ENCODE measurements around the gene AJAP1.

The AJAP1 gene, protein sequence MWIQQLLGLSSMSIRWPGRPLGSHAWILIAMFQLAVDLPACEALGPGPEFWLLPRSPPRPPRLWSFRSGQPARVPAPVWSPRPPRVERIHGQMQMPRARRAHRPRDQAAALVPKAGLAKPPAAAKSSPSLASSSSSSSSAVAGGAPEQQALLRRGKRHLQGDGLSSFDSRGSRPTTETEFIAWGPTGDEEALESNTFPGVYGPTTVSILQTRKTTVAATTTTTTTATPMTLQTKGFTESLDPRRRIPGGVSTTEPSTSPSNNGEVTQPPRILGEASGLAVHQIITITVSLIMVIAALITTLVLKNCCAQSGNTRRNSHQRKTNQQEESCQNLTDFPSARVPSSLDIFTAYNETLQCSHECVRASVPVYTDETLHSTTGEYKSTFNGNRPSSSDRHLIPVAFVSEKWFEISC

GRCh38 chr1:4653796-4654725, at the start of gene AJAP1:
Gene AJAP1 (plus strand): TSS chr1:4654609. CDS start chr1:4655426, 817 bp downstream.
- no peak for DNase-seq (ENCODE audit: low spot score)
- in situ Hi-C loops (cut with MboI; ENCODE audit: low pct_unique_long_range_greater_than_20kb, low sequenced_read_pairs, unreplicated experiment): no loop called here
- no peak for TF ChIP-seq CTCF (IDR thresholded peaks at IDR 0.05; ENCODE audit: extremely low read depth, insufficient read depth, missing control alignments)

DNA sequence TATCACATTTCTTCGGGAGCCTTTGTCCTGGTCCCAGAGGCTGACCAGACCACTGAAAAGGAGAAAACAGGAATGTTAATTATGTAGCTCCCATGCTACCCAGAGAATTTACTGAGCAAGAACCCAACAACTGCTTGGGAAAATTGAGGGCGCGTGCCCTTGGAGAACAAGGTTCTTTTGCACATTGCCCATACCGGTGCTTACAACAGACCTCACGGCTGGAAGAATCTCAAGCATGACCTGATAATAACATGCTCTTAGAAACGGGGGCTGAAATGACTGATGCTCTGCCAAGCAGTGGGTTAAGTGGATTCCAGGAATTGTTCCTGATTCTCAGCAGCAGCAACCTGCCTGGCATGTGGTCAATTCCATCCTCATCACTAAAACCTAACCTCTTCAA, 49.3 kb upstream of the AJAP1 start:
- in situ Hi-C loops (cut with MboI; ENCODE audit: low pct_unique_long_range_greater_than_20kb, low sequenced_read_pairs, unreplicated experiment): no loop called here
- TF ChIP-seq CTCF (IDR thresholded peaks at IDR 0.05; ENCODE audit: extremely low read depth, insufficient read depth, missing control alignments): no peak
- DNase-seq (ENCODE audit: low spot score): no peak

DNA sequence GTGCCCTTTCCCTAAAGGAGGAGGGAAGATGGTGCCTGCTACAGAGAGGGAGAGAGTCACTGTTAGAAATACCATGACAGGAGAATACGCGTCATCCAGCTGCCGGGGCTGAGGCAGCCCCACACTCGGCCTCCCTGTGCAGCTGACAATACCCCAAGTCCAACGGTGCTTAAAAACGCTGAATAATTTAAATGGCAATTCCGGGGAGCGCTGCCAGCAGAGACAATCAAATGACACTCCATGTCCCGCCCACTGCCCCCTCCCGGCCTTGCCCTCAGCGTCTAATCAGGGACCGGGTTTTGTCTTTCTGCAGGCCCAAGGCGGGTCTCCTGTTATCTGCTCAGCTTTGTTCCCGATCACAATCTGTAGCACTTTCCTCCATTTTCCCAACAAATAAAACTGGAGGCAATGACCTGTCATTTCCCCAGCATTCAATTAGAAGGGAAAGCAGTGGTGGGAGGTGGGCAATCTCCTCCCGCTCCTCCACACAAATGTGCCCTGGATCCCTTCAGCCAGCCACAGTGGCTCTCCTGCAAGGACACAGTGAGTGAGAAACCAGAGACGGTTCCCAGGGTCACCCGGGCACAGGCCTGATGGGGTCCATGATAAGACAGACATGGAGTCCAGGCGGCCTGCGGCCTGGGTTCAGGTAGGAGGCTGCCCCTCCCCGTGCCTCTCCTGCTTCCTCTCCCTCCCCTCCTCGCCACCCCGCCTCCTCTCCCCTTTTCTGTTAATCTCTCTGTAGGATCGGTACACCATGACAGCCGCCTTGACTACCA, 42.7 kb upstream of the AJAP1 start:
- in situ Hi-C loops (cut with MboI; ENCODE audit: low pct_unique_long_range_greater_than_20kb, low sequenced_read_pairs, unreplicated experiment): no loop called here
- no peak for DNase-seq (ENCODE audit: low spot score)
- no peak for TF ChIP-seq CTCF (IDR thresholded peaks at IDR 0.05; ENCODE audit: extremely low read depth, insufficient read depth, missing control alignments)

DNA sequence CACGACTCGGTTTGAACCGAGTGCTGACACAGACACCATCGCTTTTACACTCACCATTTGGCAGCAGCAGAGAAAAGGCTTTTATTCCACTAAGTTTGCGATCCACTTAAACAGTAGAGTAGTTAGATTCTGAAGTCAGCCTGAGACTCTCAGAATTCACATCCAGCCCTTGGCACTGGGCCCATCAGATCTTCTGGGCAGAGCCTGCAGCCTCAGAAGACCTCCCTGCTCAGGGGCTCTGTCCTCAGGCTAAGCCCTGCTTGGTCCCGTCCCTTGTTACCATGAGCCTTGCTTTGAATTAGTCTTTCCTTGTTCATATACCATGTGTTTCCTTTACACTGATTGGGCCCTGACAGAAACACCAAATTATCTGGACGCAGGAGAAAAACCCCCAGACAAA, 41.4 kb upstream of the AJAP1 start:
- DNase-seq (ENCODE audit: low spot score): no peak
- in situ Hi-C loops (cut with MboI; ENCODE audit: low pct_unique_long_range_greater_than_20kb, low sequenced_read_pairs, unreplicated experiment): no loop called here
- no peak for TF ChIP-seq CTCF (IDR thresholded peaks at IDR 0.05; ENCODE audit: extremely low read depth, insufficient read depth, missing control alignments)

- in situ Hi-C loops (cut with MboI; ENCODE audit: low pct_unique_long_range_greater_than_20kb, low sequenced_read_pairs, unreplicated experiment): no loop called here
- DNase-seq (ENCODE audit: low spot score): no peak
- TF ChIP-seq CTCF (IDR thresholded peaks at IDR 0.05; ENCODE audit: extremely low read depth, insufficient read depth, missing control alignments): no peak
Measured at GRCh38 chr1:4613606-4614370, 40.6 kb upstream of the AJAP1 start.
